IMR-90 (cell line): ENCODE results near the gene MAP1A.

Source experiments
- CTCF ChIP-seq: conservative IDR thresholded peaks from 2 replicates; pipeline ENCODE4 v1.5.1; 2012; ENCODE audit warnings: mild to moderate bottlenecking, low read depth, low read length, improper control_type of control experiment
- POLR2A ChIP-seq: IDR thresholded peaks from 2 replicates; pipeline ENCODE4 v1.6.1; 2012; ENCODE audit warnings: mild to moderate bottlenecking, low read depth, low read length

DNA sequence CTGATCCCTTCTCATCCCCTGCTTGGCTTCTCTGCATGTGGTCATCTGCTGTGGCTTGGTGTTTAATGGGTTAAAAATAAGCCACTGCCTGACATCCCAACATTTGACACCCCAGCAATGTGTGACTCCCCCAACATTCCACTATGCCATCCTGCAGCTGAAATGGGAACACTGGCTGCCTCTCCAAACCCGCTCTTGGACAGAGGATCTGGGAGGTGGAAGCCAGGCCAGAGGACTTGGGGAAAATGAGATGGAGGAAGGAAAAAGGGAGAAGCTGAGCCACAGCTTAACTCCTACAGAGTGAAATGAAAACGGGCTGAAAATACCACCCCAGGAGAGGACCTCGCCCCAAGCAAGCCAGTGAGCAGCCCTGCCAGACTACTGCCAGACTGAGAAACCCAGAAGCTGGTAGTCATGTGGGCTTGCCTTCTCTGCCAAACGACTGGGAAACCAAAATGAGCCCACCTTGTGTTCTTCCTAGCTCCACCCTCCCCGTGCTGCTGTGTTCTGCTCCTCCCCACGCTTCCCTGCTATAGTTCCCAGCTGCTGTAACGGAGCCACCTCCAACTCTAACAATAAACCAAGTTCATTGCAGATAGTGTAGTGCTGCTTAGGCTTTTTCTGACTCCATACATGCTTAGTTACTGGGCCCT is 13.7 kb downstream of the MAP1A start:
- TF ChIP-seq CTCF: no peak
- TF ChIP-seq POLR2A: no peak
